HepG2 (cell line): ENCODE measurements around the gene MBD3. TPM values are rescaled to one million over a fixed set of nuclear protein-coding genes. Genes with fewer than 3 reads are reported as not detected.

Source experiments
- ATAC-seq: fragments of 200-7000 bp; cut with Tn5 transposase; 3 replicates; pipeline ENCODE4 v1.9.1; 2020; ENCODE audit warnings: mild to moderate bottlenecking, moderate library complexity
- BruUV-seq: library from RNA; stranded (reverse); fragments of 400-500 nt; replicated peaks from 2 replicates; lab custom pipeline; 2021; lab: Mats Ljungman, UMichigan
- CTCF ChIA-PET: fragments of 300-600 bp; formaldehyde crosslinking; extraction: SDS; loops from one replicate; lab custom pipeline; 2021; ENCODE audit warnings: low total read pairs, inconsistent platforms, low intra/inter-chr PET ratio; lab: Yijun Ruan, JAX
- POLR2A ChIA-PET: fragments of 350-600 bp; sonication (Branson Sonifier 250); formaldehyde crosslinking; loops from one replicate; lab custom pipeline; 2020; ENCODE audit warnings: antibody characterized with exemption, inconsistent platforms; lab: Yijun Ruan, JAX
- DNase-seq: peaks from one replicate; pipeline ENCODE4 v3.0.0-alpha.2; 2015; ENCODE audit warnings: low spot score
- FAIRE-seq: peaks from 3 replicates; lab custom pipeline; 2011; peaks lifted over from hg19 to GRCh38; lab: Jason Lieb, UNC
- H2AFZ ChIP-seq: one replicate; pipeline ENCODE4 v1.6.1; 2011; ENCODE audit warnings: low read length, inconsistent platforms
- H3K27ac ChIP-seq: fragments of 300-600 bp; 3 replicates; pipeline ENCODE4 v1.8.0; 2011; ENCODE audit warnings: mixed run types, mild to moderate bottlenecking, mixed read lengths, low read length, inconsistent platforms; ENCODE audit not compliant: insufficient read depth; ENCODE audit errors: extremely low read length
- H3K27me3 ChIP-seq, 2 experiments: fragments of 200-600 bp in 1 of 2; 2 replicates in 1 of 2; 3 replicates in 1 of 2; pipeline versions ENCODE4 v1.6.0 to v1.8.0; 2011; ENCODE audit warnings: low read length in 2 of 2, mild to moderate bottlenecking in 2 of 2, moderate library complexity in 2 of 2, inconsistent platforms in 1 of 2; ENCODE audit not compliant: insufficient read depth in 2 of 2, control insufficient read depth in 1 of 2
- H3K36me3 ChIP-seq, 2 experiments: fragments of 200-600 bp in 1 of 2; replicated peaks in 1 of 2; 2 replicates in 1 of 2; 3 replicates in 1 of 2; pipeline versions ENCODE4 v1.5.1 to v1.8.0; 2011; ENCODE audit warnings: low read length in 2 of 2, inconsistent platforms in 1 of 2; ENCODE audit not compliant: insufficient read depth in 2 of 2, control insufficient read depth in 1 of 2
- H3K4me1 ChIP-seq: 2 replicates; pipeline ENCODE4 v1.5.1; 2012; ENCODE audit warnings: low read length, inconsistent platforms; ENCODE audit not compliant: insufficient read depth
- H3K4me2 ChIP-seq: 2 replicates; pipeline ENCODE4 v1.6.0; 2011; ENCODE audit warnings: low read depth, low read length, inconsistent platforms
- H3K4me3 ChIP-seq, 3 experiments: fragments of 200-600 bp in 1 of 3; sonication (generic), shearing (Covaris generic) in 1 of 3; replicated peaks in 1 of 3; 2 replicates each; pipeline ENCODE4 v1.5.1; 2011 to 2016; ENCODE audit warnings: low read length in 3 of 3, inconsistent platforms in 2 of 3, low read depth in 2 of 3, mild to moderate bottlenecking in 2 of 3, control low read depth in 1 of 3, mixed read lengths in 1 of 3; ENCODE audit not compliant: insufficient read depth in 1 of 3
- H3K79me2 ChIP-seq: one replicate; pipeline ENCODE4 v1.6.1; 2011; ENCODE audit warnings: low read length, inconsistent platforms; ENCODE audit not compliant: insufficient read depth
- H3K9ac ChIP-seq: 2 replicates; pipeline ENCODE4 v1.6.0; 2011; ENCODE audit warnings: mild to moderate bottlenecking, low read depth, low read length, inconsistent platforms; ENCODE audit not compliant: insufficient read depth
- H3K9me3 ChIP-seq: 2 replicates; pipeline ENCODE4 v1.5.1; 2012; ENCODE audit warnings: mild to moderate bottlenecking, low read length
- H4K20me1 ChIP-seq: 2 replicates; pipeline ENCODE4 v1.6.0; 2011; ENCODE audit warnings: inconsistent platforms, mild to moderate bottlenecking, low read length, moderate library complexity; ENCODE audit not compliant: insufficient read depth
- ATF7-NPFF ChIP-seq: sonication (generic); formaldehyde crosslinking; IDR thresholded peaks from 2 replicates; pipeline ENCODE4 v1.8.1; 2023; ENCODE audit warnings: mild to moderate bottlenecking, low read depth, missing genetic modification reagents, moderate library complexity
- CHD4 ChIP-seq: fragments of 200-600 bp; sonication (generic); IDR thresholded peaks from 2 replicates; pipeline ENCODE4 v1.7.0; 2017; ENCODE audit warnings: mild to moderate bottlenecking, low read length, borderline replicate concordance
- CSRNP2 ChIP-seq: sonication (generic); formaldehyde crosslinking; conservative IDR thresholded peaks from 2 replicates; pipeline ENCODE4 v1.8.0; 2022; ENCODE audit warnings: low read depth, missing genetic modification reagents
- DMAP1 ChIP-seq: IDR thresholded peaks from 2 replicates; pipeline ENCODE4 v1.6.1; 2016
- HNF4G ChIP-seq, 2 experiments: sonication (generic) in 1 of 2; formaldehyde crosslinking in 1 of 2; IDR thresholded peaks; 2 replicates each; pipeline versions ENCODE4 v1.4.0 to v1.6.1; 2011 to 2020; ENCODE audit warnings: borderline replicate concordance in 2 of 2, low read depth in 2 of 2, mild to moderate bottlenecking in 2 of 2, low read length in 1 of 2, missing genetic modification reagents in 1 of 2, moderate library complexity in 1 of 2
- NONO ChIP-seq, 2 experiments: fragments of 450-650 bp in 1 of 2; sonication (generic) in 1 of 2; formaldehyde crosslinking in 1 of 2; IDR thresholded peaks in 1 of 2; conservative IDR thresholded peaks in 1 of 2; 2 replicates each; pipeline versions ENCODE4 v1.6.1 to v1.8.0; 2017 to 2022; ENCODE audit warnings: mild to moderate bottlenecking in 1 of 2, missing genetic modification reagents in 1 of 2, moderate library complexity in 1 of 2
- POGZ ChIP-seq: sonication (generic); formaldehyde crosslinking; IDR thresholded peaks from 2 replicates; pipeline ENCODE4 v1.4.0; 2020; ENCODE audit warnings: mild to moderate bottlenecking, missing genetic modification reagents
- POLR2A ChIP-seq, 2 experiments: IDR thresholded peaks; 2 replicates each; pipeline ENCODE4 v1.6.1; 2011; ENCODE audit warnings: low read depth in 2 of 2, low read length in 2 of 2, mild to moderate bottlenecking in 1 of 2, moderate library complexity in 1 of 2; ENCODE audit not compliant: insufficient read depth in 1 of 2
- PRMT3 ChIP-seq: sonication (generic); formaldehyde crosslinking; IDR thresholded peaks from 2 replicates; pipeline ENCODE4 v1.8.1; 2022; ENCODE audit warnings: low read depth, mild to moderate bottlenecking, moderate library complexity, missing genetic modification reagents, borderline replicate concordance
- SRSF9 ChIP-seq: fragments of 200-400 bp; formaldehyde crosslinking; IDR thresholded peaks from 2 replicates; pipeline ENCODE4 v1.6.1; 2018; ENCODE audit warnings: borderline replicate concordance, mild to moderate bottlenecking, low read depth, low read length; ENCODE audit not compliant: insufficient read depth, poor library complexity, severe bottlenecking
- TBX2 ChIP-seq: sonication (generic); formaldehyde crosslinking; IDR thresholded peaks from 2 replicates; pipeline ENCODE4 v1.5.0; 2020; ENCODE audit warnings: missing genetic modification reagents, mild to moderate bottlenecking, borderline replicate concordance
- ZFAT ChIP-seq: sonication (generic); formaldehyde crosslinking; conservative IDR thresholded peaks from 2 replicates; pipeline ENCODE4 v1.8.1; 2023; ENCODE audit warnings: missing genetic modification reagents, inconsistent platforms
- ZFP1 ChIP-seq: IDR thresholded peaks from 2 replicates; pipeline ENCODE4 v1.6.1; 2016
- ZMYM3 ChIP-seq: sonication (generic); formaldehyde crosslinking; IDR thresholded peaks from 2 replicates; pipeline ENCODE4 v1.5.1; 2020; ENCODE audit warnings: mild to moderate bottlenecking, missing genetic modification reagents
- ZNF512B ChIP-seq: sonication (generic); formaldehyde crosslinking; IDR thresholded peaks from 2 replicates; pipeline ENCODE4 v1.5.1; 2020; ENCODE audit warnings: missing genetic modification reagents, mild to moderate bottlenecking, borderline replicate concordance
- ZNF557 ChIP-seq: sonication (generic); formaldehyde crosslinking; IDR thresholded peaks from 2 replicates; pipeline ENCODE4 v1.4.0; 2020; ENCODE audit warnings: missing genetic modification reagents
- ZNF580 ChIP-seq: IDR thresholded peaks from 2 replicates; pipeline ENCODE4 v1.6.1; 2016; ENCODE audit warnings: low read depth, borderline replicate concordance
- WGBS: methylation state at CpG from one replicate; pipeline ENCODE4 v1.1.6; 2017; ENCODE audit warnings: low lambda C conversion rate; 5-methylcytosine and 5-hydroxymethylcytosine counted together
- in situ Hi-C: cut with HindIII; loops from 2 replicates; pipeline ENCODE4 v1.10.0; 2017; ENCODE audit warnings: low pct_unique_long_range_greater_than_20kb; ENCODE audit not compliant: extremely low pct_ligation_motif_present
- intact Hi-C: fragments of 100-400 bp; cut with micrococcal nuclease; formaldehyde crosslinking; loops from one replicate; pipeline ENCODE4 v1.10.0; 2022; ENCODE audit not compliant: unreplicated experiment
- polyA plus RNA-seq, 8 experiments: library from polyadenylated mRNA; depleted of rRNA in 3 of 8; stranded (reverse) in 7 of 8; unstranded in 1 of 8; fragments of >200 nt; fragmentation: Illumina TruSeq in 4 of 8; extraction: Trizol in 4 of 8; gene quantifications; 2 replicates each; pipeline versions ENCODE4 v1.2.1 to v1.2.3, GENCODE V29; 2011 to 2016; ENCODE audit warnings: low read depth in 4 of 8, missing spikeins in 1 of 8, mixed read lengths in 1 of 8; ENCODE audit not compliant: insufficient read depth in 1 of 8
- total RNA-seq, 5 experiments: library from RNA; depleted of rRNA; stranded (reverse); fragments of >200 nt; fragmentation: Illumina TruSeq; extraction: Trizol; gene quantifications; 2 replicates each; pipeline ENCODE4 v1.2.3, GENCODE V29; 2016; ENCODE audit warnings: low read depth in 1 of 5
- TF ChIP-seq, protein P1 (sequence below): sonication (generic); formaldehyde crosslinking; IDR thresholded peaks from 2 replicates; pipeline ENCODE4 v1.4.0; 2020; ENCODE audit warnings: mild to moderate bottlenecking, missing genetic modification reagents

MBD3 gene
- total and polyA plus RNA-seq, 2 of the 13 experiments (the other 11 are each of a cell fraction or from before 2014, with no cell fraction given), result 21.2 to 76.9 TPM

DNA sequence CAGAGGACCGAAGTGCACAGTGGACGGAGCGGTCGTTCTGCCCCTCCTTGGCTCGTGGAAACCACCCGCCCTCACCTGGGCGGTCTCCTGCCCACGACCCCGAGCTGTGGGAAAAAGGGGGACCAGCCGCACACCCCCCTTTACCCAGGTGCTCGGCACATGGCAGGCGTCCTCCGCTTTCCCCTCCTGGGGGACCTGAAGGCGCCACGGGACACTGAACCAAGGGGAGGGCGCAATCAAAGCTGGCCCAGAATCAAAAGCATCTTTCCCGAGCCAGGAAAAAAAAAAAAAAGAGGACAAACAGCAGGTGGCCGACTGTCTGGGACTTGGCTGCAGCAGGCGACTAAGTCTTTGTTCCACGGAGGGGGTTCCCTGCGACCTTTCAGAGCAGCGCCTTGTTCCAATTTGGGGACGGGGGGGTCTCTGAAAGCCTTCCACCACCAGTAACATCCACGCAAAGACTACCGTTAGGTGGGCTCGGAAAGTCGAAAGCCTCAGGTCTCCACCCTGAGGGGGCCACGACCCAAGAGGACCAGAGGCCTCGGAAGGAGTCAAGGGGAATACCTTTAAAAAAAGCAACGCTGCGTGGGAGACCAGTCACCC, 1.1 kb downstream of the MBD3 start:
- ChIA-PET POLR2A (interaction anchor here (0.6 to 2.7 kb wide), 10 partner anchors 10 to 156 kb away, joined by 3 to 24 read pairs (median 4); partner anchors contain the start of genes REEP6 and UQCR11), CTCF (no interaction called here)
- no peak for DNase-seq
- peaks cover 35% of the 10 kb centered on the region for H3K79me2 ChIP-seq
- H4K20me1 ChIP-seq, result no peaks in the 10 kb centered on the region
- H3K4me2 ChIP-seq, result peak overlapping the region; percentile 95
- peaks cover 55% of the 10 kb centered on the region for H3K4me1 ChIP-seq
- WGBS, result 2% methylated on average over 16 of the region's 31 CpGs
- H3K4me3 ChIP-seq, result peak overlapping the region; percentile 72 to 90 (median 83)
- H3K9ac ChIP-seq, result peak overlapping the region; percentile 100
- intact Hi-C loops, result loop anchor here (10.0 kb wide), 1 partner anchor 47 kb away; no protein-coding TSS in a partner anchor
- peaks cover 0 to 7% of the 10 kb centered on the region in 2 experiments; a peak in 2 of 5 replicates for H3K36me3 ChIP-seq
- no peak for ATAC-seq
- no peaks in the 10 kb centered on the region; a peak in 1 of 5 replicates for H3K27me3 ChIP-seq
- no peak overlapping the region for H2AFZ ChIP-seq
- peak overlapping the region; percentile 99 for H3K27ac ChIP-seq
- BruUV-seq, result TSS peak; percentile 79
- in situ Hi-C loops, result no loop called here
- H3K9me3 ChIP-seq, result no peaks in the 10 kb centered on the region
- no peak for FAIRE-seq
- TF ChIP-seq ZMYM3 (CRISPR knock-in tag) (no peak), ATF7-NPFF (CRISPR knock-in tag) (0 out of 2 replicates have a peak, but pooled peaks have one; percentile 19), NONO (IDR thresholded peaks at IDR 0.05) (no peak), NONO (CRISPR knock-in tag; conservative IDR thresholded peaks at IDR 0.05) (0 out of 2 replicates have a peak, but pooled peaks have one; percentile 15), TBX2 (CRISPR knock-in tag) (peak; percentile 25; the same call in 1 of the 2 replicates), ZFP1 (no peak), DMAP1 (CRISPR knock-in tag) (0 out of 2 replicates have a peak, but pooled peaks have one; percentile 1), POLR2A (IDR thresholded peaks at IDR 0.05; ENCODE audit: insufficient read depth in 1 of 2, low read depth in 2 of 2, low read length in 2 of 2) (0 out of 4 replicates have a peak, but pooled peaks of 1 of the 2 experiments have one; percentile 9), SRSF9 (no peak), PRMT3 (no peak), CSRNP2 (no peak), ZNF580 (peak; percentile 11; the same call in 1 of the 2 replicates), CHD4 (no peak), ZNF512B (CRISPR knock-in tag) (no peak), HNF4G (IDR thresholded peaks at IDR 0.05; ENCODE audit: borderline replicate concordance, low read depth, low read length) (no peak), HNF4G (CRISPR knock-in tag; IDR thresholded peaks at IDR 0.05; ENCODE audit: borderline replicate concordance, low read depth) (no peak), ZNF557 (CRISPR knock-in tag) (no peak), ZFAT (peak; percentile 4; the same call in 1 of the 2 replicates), POGZ (CRISPR knock-in tag) (0 out of 2 replicates have a peak, but pooled peaks have one; percentile 10)
- TF ChIP-seq, protein P1, sequence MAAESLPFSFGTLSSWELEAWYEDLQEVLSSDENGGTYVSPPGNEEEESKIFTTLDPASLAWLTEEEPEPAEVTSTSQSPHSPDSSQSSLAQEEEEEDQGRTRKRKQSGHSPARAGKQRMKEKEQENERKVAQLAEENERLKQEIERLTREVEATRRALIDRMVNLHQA (CRISPR knock-in tag), result no peak
